ENCODE data around the gene GRB10.

GRCh38 chr7:50659329-50659965, 123.2 kb downstream of the GRB10 start:
- TF ChIP-seq POLR2AphosphoS5 (IDR thresholded peaks at IDR 0.05) (no peak), POLR2A (IDR thresholded peaks at IDR 0.05) (no peak), EP300 (IDR thresholded peaks at IDR 0.05; ENCODE audit: low read depth) (no peak)
- TF ChIP-seq, protein P1, sequence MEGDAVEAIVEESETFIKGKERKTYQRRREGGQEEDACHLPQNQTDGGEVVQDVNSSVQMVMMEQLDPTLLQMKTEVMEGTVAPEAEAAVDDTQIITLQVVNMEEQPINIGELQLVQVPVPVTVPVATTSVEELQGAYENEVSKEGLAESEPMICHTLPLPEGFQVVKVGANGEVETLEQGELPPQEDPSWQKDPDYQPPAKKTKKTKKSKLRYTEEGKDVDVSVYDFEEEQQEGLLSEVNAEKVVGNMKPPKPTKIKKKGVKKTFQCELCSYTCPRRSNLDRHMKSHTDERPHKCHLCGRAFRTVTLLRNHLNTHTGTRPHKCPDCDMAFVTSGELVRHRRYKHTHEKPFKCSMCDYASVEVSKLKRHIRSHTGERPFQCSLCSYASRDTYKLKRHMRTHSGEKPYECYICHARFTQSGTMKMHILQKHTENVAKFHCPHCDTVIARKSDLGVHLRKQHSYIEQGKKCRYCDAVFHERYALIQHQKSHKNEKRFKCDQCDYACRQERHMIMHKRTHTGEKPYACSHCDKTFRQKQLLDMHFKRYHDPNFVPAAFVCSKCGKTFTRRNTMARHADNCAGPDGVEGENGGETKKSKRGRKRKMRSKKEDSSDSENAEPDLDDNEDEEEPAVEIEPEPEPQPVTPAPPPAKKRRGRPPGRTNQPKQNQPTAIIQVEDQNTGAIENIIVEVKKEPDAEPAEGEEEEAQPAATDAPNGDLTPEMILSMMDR (IDR thresholded peaks at IDR 0.05): no peak
